WTC11 (cell line): ENCODE results near the gene BRCA1. TPM values are rescaled to one million over a fixed set of nuclear protein-coding genes. Genes with fewer than 3 reads are reported as not detected.

ENCODE experiments used
- ATF3 ChIP-seq: sonication (generic); formaldehyde crosslinking; conservative IDR thresholded peaks from 2 replicates; pipeline ENCODE4 v1.8.1; 2022; ENCODE audit warnings: mild to moderate bottlenecking, missing genetic modification reagents
- CTCF ChIP-seq: fragments of 200-600 bp; IDR thresholded peaks from 2 replicates; pipeline ENCODE4 v1.8.0; 2022; ENCODE audit warnings: antibody characterized with exemption
- EMX1 ChIP-seq: fragments of 250-450 bp; sonication (Bioruptor Pico); IDR thresholded peaks from 2 replicates; pipeline ENCODE4 v1.8.0; 2021; ENCODE audit warnings: mild to moderate bottlenecking
- ESRRA ChIP-seq: sonication (generic); formaldehyde crosslinking; IDR thresholded peaks from 2 replicates; pipeline ENCODE4 v1.8.1; 2022; ENCODE audit warnings: mild to moderate bottlenecking, missing genetic modification reagents, borderline replicate concordance
- FOXP1 ChIP-seq: sonication (generic); formaldehyde crosslinking; IDR thresholded peaks from 2 replicates; pipeline ENCODE4 v1.8.0; 2022; ENCODE audit warnings: missing genetic modification reagents, mild to moderate bottlenecking, moderate library complexity, borderline replicate concordance
- IRF1 ChIP-seq: sonication (generic); formaldehyde crosslinking; IDR thresholded peaks from 2 replicates; pipeline ENCODE4 v1.8.0; 2023; ENCODE audit warnings: missing genetic modification reagents
- IRF2 ChIP-seq: sonication (generic); formaldehyde crosslinking; IDR thresholded peaks from 2 replicates; pipeline ENCODE4 v1.8.0; 2022; ENCODE audit warnings: low read depth, missing genetic modification reagents, borderline replicate concordance
- JAZF1 ChIP-seq: fragments of 250-450 bp; sonication (Bioruptor Pico); IDR thresholded peaks from 2 replicates; pipeline ENCODE4 v1.9.0; 2021; ENCODE audit warnings: moderate library complexity, mild to moderate bottlenecking, inconsistent platforms
- KAT7 ChIP-seq: sonication (generic); formaldehyde crosslinking; IDR thresholded peaks from 2 replicates; pipeline ENCODE4 v1.8.1; 2023; ENCODE audit warnings: missing genetic modification reagents, mild to moderate bottlenecking, borderline replicate concordance
- MYBL2 ChIP-seq: sonication (generic); formaldehyde crosslinking; IDR thresholded peaks from 2 replicates; pipeline ENCODE4 v1.8.1; 2023; ENCODE audit warnings: mild to moderate bottlenecking, moderate library complexity, missing genetic modification reagents
- PRDM15 ChIP-seq: sonication (generic); formaldehyde crosslinking; IDR thresholded peaks from 2 replicates; pipeline ENCODE4 v1.8.0; 2022; ENCODE audit warnings: missing genetic modification reagents
- PREB ChIP-seq: sonication (generic); formaldehyde crosslinking; IDR thresholded peaks from 2 replicates; pipeline ENCODE4 v1.8.1; 2022; ENCODE audit warnings: mild to moderate bottlenecking, missing genetic modification reagents, moderate library complexity, borderline replicate concordance
- PRRX2 ChIP-seq: fragments of 250-450 bp; sonication (Bioruptor Pico); IDR thresholded peaks from 2 replicates; pipeline ENCODE4 v1.8.0; 2021; ENCODE audit warnings: mild to moderate bottlenecking
- RORB ChIP-seq: fragments of 250-450 bp; sonication (Bioruptor Pico); IDR thresholded peaks from 2 replicates; pipeline ENCODE4 v1.9.0; 2021; ENCODE audit warnings: mild to moderate bottlenecking
- STAT6 ChIP-seq: sonication (generic); formaldehyde crosslinking; conservative IDR thresholded peaks from 2 replicates; pipeline ENCODE4 v1.8.1; 2023; ENCODE audit warnings: mild to moderate bottlenecking, low read depth, missing genetic modification reagents, moderate library complexity
- TCF7 ChIP-seq: sonication (generic); formaldehyde crosslinking; IDR thresholded peaks from 2 replicates; pipeline ENCODE4 v1.8.0; 2022; ENCODE audit warnings: mild to moderate bottlenecking, low read depth, missing genetic modification reagents, moderate library complexity
- TP53 ChIP-seq: sonication (generic); formaldehyde crosslinking; IDR thresholded peaks from 2 replicates; pipeline ENCODE4 v1.8.1; 2023; ENCODE audit warnings: mild to moderate bottlenecking, missing genetic modification reagents
- ZNF396 ChIP-seq: fragments of 250-450 bp; sonication (Bioruptor Pico); IDR thresholded peaks from 2 replicates; pipeline ENCODE4 v1.8.0; 2021; ENCODE audit warnings: mild to moderate bottlenecking, moderate library complexity, borderline replicate concordance
- ZNF416 ChIP-seq: fragments of 250-450 bp; sonication (Bioruptor Pico); IDR thresholded peaks from 2 replicates; pipeline ENCODE4 v1.9.0; 2021; ENCODE audit warnings: mild to moderate bottlenecking, inconsistent platforms
- ZNF425 ChIP-seq: fragments of 250-450 bp; sonication (Bioruptor Pico); conservative IDR thresholded peaks from 2 replicates; pipeline ENCODE4 v1.9.0; 2021; ENCODE audit warnings: mild to moderate bottlenecking
- ZNF512 ChIP-seq: sonication (generic); formaldehyde crosslinking; IDR thresholded peaks from 2 replicates; pipeline ENCODE4 v1.8.1; 2022; ENCODE audit warnings: missing genetic modification reagents, borderline replicate concordance
- total RNA-seq: library from RNA; stranded (reverse); gene quantifications from 3 replicates; pipeline ENCODE4 v1.2.3, GENCODE V29; 2021

Gene BRCA1
- total RNA-seq, 1 experiment from 2014 or later, result 37.8 TPM

- TF ChIP-seq PRDM15 (CRISPR knock-in tag) (no peak), TP53 (no peak), EMX1 (CRISPR knock-in tag) (no peak), CTCF (no peak), STAT6 (no peak), IRF2 (CRISPR knock-in tag) (no peak), MYBL2 (no peak), ATF3 (CRISPR knock-in tag) (no peak), JAZF1 (no peak), ZNF425 (CRISPR knock-in tag) (no peak), PREB (CRISPR knock-in tag) (no peak), ZNF416 (CRISPR knock-in tag) (no peak), PRRX2 (CRISPR knock-in tag) (no peak), TCF7 (CRISPR knock-in tag) (no peak), ZNF512 (CRISPR knock-in tag) (no peak), RORB (CRISPR knock-in tag) (no peak), KAT7 (CRISPR knock-in tag) (0 out of 2 replicates have a peak, but pooled peaks have one; percentile 33), IRF1 (CRISPR knock-in tag) (no peak), ESRRA (CRISPR knock-in tag) (no peak), ZNF396 (no peak), FOXP1 (CRISPR knock-in tag) (no peak)
Measured at GRCh38 chr17:43024407-43025289, 100.5 kb downstream of the BRCA1 start, which contains the start of gene RND2 (continued).
